Psoas muscle (tissue), 8 donors: ENCODE data around the gene KCNIP3. TPM values are rescaled to one million over a fixed set of nuclear protein-coding genes. Genes with fewer than 3 reads are reported as not detected.

ENCODE experiments used
- ATAC-seq, 4 donors: fragments of 200-7000 bp; cut with Tn5 transposase; one replicate each; pipeline ENCODE4 v1.9.1; 2020; ENCODE audit warnings: moderate library complexity in 3 of 4, mild to moderate bottlenecking in 2 of 4
- DNase-seq, 2 donors: peaks; one replicate each; pipeline ENCODE4 v3.0.0-alpha.2; 2020
- H3K27ac ChIP-seq: fragments of 200-600 bp; one replicate; pipeline ENCODE4 v1.8.0; 2022
- H3K27me3 ChIP-seq, 3 donors: fragments of 200-600 bp in 1 of 3; one replicate each; pipeline versions ENCODE4 v1.6.1 to v1.8.0; 2013 to 2022; ENCODE audit warnings: low read length in 2 of 3, mild to moderate bottlenecking in 2 of 3, moderate library complexity in 1 of 3; ENCODE audit not compliant: insufficient read depth in 3 of 3
- H3K36me3 ChIP-seq, 2 donors: fragments of 200-600 bp in 1 of 2; one replicate each; pipeline versions ENCODE4 v1.6.1 to v1.8.0; 2013 to 2022; ENCODE audit warnings: low read depth in 1 of 2, mild to moderate bottlenecking in 1 of 2, moderate library complexity in 1 of 2; ENCODE audit not compliant: insufficient read depth in 1 of 2
- H3K4me1 ChIP-seq: fragments of 200-600 bp; one replicate; pipeline ENCODE4 v1.8.0; 2022
- H3K4me3 ChIP-seq: fragments of 200-600 bp; one replicate; pipeline ENCODE4 v1.8.0; 2022; ENCODE audit warnings: mild to moderate bottlenecking
- H3K9me3 ChIP-seq: fragments of 200-600 bp; one replicate; pipeline ENCODE4 v1.8.0; 2022
- WGBS, 3 donors: extraction: QIAGEN DNeasy Blood & Tissue Kit; methylation state at CpG; one replicate each; pipeline versions ENCODE4 v1.1.6 to v1.1.7; 2013; 5-methylcytosine and 5-hydroxymethylcytosine counted together
- intact Hi-C, 2 donors: fragments of 100-400 bp; cut with DNase I; formaldehyde crosslinking; loops; one replicate each; pipeline versions ENCODE4 v1.11.0 to v1.14.2; 2022
- polyA plus RNA-seq, 3 donors: library from polyadenylated mRNA; stranded (reverse); fragments of 200-250 nt; gene quantifications; one replicate each; pipeline ENCODE4 v1.2.3, GENCODE V29; 2013
- total RNA-seq, 4 donors: library from RNA; stranded (reverse); fragmentation: NEBNext Ultra II Directional in 2 of 4; extraction: Animal tissue kit (Norgen Biotek cat#: 25700) in 2 of 4; gene quantifications; one replicate each; pipeline versions ENCODE4 v1.2.1 to v1.2.4, GENCODE V29; 2021 to 2023
- TF ChIP-seq, protein P1 (sequence below): fragments of 200-600 bp; IDR thresholded peaks from one replicate; pipeline ENCODE4 v1.8.0; 2022; ENCODE audit warnings: antibody characterized with exemption
- donor health status: healthy with polysubstance abuse.
- donor health status: DM: no; HTN: no; CAD: no; lungs with moderate emphysema.
- donor health status: Bipolar disorder and iron deficiency.
- donor health status: healthy.
- donor health status: DM: yes; HTN: yes; CAD: no.
- donor health status: DM: no; HTN: no; CAD: no.
- donor health status: DM: no; HTN: no; CAD: no.
- donor health status: DM: yes; HTN: yes; CAD: no.

KCNIP3 gene
- total and polyA plus RNA-seq, 7 donors, result 0.93 to 2.0 (median 1.3) TPM

DNA sequence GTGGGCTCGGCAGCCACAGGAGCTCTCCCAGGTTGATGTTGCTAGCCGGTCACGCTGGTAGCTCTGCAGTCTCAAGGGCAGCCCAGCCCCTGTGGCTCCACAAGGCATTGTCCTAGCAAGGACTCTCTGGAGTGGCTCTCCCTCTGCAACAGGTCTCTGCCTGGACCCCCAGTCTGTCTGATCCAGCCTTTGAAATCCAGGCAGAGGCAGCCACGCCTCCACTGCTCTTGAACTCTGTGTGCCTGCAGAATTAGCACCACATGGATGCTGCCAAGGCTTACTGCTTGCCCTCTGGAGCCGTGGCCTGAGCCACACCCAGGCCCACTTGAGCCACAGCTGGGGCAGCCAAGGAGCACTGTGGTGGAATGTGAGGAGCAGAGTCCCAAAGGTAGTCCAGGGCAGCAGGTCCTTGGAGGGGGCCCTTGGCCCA, 62.4 kb downstream of the KCNIP3 start:
- Histone ChIP-seq H3K9me3 (no peaks in the 10 kb centered on the region), H3K36me3 (no peaks in the 10 kb centered on the region), H3K4me1 (no peaks in the 10 kb centered on the region), H3K4me3 (no peak overlapping the region), H3K27ac (no peak overlapping the region), H3K27me3 (no peaks in the 10 kb centered on the region)
- WGBS, 3 donors, result 51 to 73% (median 56%) methylated on average over 5 of the region's 5 CpGs
- TF ChIP-seq, protein P1, sequence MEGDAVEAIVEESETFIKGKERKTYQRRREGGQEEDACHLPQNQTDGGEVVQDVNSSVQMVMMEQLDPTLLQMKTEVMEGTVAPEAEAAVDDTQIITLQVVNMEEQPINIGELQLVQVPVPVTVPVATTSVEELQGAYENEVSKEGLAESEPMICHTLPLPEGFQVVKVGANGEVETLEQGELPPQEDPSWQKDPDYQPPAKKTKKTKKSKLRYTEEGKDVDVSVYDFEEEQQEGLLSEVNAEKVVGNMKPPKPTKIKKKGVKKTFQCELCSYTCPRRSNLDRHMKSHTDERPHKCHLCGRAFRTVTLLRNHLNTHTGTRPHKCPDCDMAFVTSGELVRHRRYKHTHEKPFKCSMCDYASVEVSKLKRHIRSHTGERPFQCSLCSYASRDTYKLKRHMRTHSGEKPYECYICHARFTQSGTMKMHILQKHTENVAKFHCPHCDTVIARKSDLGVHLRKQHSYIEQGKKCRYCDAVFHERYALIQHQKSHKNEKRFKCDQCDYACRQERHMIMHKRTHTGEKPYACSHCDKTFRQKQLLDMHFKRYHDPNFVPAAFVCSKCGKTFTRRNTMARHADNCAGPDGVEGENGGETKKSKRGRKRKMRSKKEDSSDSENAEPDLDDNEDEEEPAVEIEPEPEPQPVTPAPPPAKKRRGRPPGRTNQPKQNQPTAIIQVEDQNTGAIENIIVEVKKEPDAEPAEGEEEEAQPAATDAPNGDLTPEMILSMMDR, result no peak
- intact Hi-C loops, result no loop called here
- ATAC-seq, result no peak
- DNase-seq, result no peak

DNA sequence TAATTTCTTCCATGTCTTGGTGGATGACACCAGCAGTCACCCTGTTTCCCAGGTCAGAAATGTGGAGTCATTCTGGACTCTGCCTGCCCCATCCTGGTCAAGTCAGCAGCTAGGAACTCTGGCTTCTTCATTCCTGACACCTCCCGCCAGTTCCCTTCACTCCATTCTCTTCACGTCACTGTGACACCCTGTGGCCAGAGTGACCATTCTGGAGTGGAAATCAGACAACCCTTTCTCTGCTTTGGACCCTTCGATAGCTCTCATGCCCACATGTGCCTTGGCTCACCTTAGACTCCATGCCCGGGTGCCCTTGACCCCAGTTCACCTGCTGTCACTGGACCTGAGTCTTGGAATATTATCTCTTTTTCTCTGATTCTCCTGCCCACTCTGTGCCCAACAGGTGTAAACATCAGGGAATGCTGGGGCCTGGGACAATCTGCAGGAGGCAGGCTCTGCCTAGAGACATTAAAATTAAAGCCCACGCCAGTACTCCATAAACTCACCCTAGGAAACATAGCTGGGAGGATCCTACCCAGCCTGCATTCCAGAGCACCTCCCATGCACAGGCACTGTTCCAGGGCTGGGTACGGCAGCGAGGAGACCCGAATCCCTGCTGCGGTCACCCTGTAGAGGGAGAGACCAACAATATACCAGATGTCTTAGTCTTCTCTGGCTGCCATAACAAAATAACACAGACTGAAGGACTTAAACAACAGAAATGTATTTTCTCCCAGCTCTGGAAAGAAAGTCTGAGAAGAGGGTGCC, 64.3 kb downstream of the KCNIP3 start:
- no peaks in the 10 kb centered on the region for H3K9me3 ChIP-seq
- intact Hi-C loops, result no loop called here
- DNase-seq, result no peak

DNA sequence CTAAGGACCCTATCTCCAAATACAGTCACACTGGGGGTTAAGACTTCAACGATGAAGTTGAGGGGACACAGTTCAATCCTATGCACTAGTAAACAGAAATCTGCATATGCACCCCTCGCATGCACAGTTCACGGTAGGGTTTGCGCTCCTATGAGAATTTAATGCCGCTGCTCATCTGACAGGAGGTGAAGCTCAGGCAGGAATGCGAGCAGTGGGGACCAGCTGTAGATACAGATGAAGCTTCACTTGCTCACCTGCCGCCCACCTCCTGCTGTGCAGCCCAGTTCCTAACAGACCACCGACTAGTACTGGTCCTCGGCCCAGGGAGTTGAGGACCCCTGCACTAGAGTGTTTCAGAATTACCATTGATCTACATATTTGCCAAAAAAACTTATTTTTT, 65.3 kb downstream of the KCNIP3 start:
- DNase-seq, result no peak
- intact Hi-C loops, result no loop called here

More for the DNA sequence above, 64.3 kb downstream of the KCNIP3 start:
- TF ChIP-seq, protein P1, result no peak
- no peaks in the 10 kb centered on the region for H3K36me3 ChIP-seq
- 69 to 75% (median 72%) methylated on average over 9 of the region's 9 CpGs for WGBS, 3 donors
- no peak overlapping the region for H3K4me3 ChIP-seq
- no peak for ATAC-seq
- H3K27me3 ChIP-seq, result no peaks in the 10 kb centered on the region
- H3K27ac ChIP-seq, result no peak overlapping the region
- H3K4me1 ChIP-seq, result no peaks in the 10 kb centered on the region

DNA sequence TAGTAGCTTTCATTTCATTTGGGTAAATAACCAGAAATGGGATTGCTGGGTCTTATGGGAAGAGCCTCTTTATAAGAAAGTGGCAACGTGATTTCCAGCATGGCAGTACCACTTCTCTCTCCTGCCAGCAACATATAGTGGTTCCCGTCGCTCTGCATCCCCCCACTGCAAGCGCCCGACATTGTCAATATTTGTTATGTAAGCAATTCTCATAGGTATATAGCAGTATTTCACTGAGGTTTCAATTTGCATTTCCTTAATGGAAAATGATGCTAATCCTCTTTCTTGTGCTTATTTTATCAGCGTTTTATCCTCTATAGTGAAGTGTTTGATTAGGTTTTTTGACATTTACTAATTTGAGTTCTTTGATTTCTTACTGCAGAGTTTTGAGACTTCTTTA, 69.4 kb downstream of the KCNIP3 start:
- Histone ChIP-seq H3K4me3 (no peak overlapping the region), H3K9me3 (no peaks in the 10 kb centered on the region), H3K4me1 (no peaks in the 10 kb centered on the region), H3K36me3 (no peaks in the 10 kb centered on the region), H3K27me3 (no peaks in the 10 kb centered on the region), H3K27ac (no peak overlapping the region)
- DNase-seq (no peak), ATAC-seq (no peak)
- intact Hi-C loops, result no loop called here
- TF ChIP-seq, protein P1, result no peak
- WGBS, 3 donors, result 81 to 83% (median 83%) methylated on average over 6 of the region's 6 CpGs

More for the DNA sequence above, 65.3 kb downstream of the KCNIP3 start:
- no peak overlapping the region for H3K27ac ChIP-seq
- H3K4me3 ChIP-seq, result no peak overlapping the region
- no peak for ATAC-seq
- H3K9me3 ChIP-seq, result no peaks in the 10 kb centered on the region
- no peaks in the 10 kb centered on the region for H3K27me3 ChIP-seq
- 89 to 90% (median 90%) methylated on average over 9 of the region's 9 CpGs for WGBS, 3 donors
- TF ChIP-seq, protein P1, result no peak
- no peaks in the 10 kb centered on the region for H3K4me1 ChIP-seq
- no peaks in the 10 kb centered on the region for H3K36me3 ChIP-seq
